ENCODE data around the gene TEAD1.

TEAD1 gene

DNA sequence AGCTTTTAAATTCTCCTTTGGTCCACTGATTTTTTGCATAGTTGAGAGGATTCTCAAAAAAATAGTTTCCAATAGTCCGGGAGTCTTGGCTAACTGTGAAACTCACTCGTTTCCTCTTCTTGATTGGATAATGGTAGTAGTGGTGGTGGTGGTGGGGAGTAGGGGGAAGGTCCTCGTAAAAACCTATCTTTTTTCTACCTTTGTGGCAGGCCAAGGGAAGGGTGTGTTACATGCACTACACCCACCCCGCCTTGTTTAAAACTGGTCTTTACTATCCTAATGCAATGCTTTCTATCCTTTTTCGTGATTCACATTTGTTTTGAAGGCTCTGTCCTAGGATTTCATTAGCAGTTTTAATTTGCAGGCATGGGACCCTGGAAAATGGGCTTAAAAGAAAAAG lies 4.8 kb downstream of the TEAD1 start:
- TF ChIP-seq FOXP2 (optimal IDR thresholded peaks at IDR 0.05; ENCODE audit: borderline replicate concordance, extremely low read depth, extremely low read length, insufficient read depth) = no peak

DNA sequence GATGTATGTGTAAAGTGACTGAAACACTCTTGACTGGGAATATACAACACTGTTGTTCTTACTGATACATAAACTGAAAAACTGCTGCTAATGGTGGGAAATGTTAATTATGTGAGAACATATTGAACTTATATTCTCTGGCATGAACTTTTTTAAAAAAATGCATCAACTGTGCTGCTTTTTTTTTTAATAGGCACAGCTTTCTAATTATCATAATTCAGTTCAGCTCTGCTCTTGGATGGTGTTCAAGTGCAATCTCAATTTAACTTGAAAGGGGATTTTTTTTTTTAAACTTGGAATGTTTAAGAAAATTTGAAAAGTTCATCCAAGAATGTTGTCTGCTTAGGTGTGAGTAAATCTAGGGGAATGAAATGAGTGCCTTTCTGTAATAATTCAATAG lies 5.2 kb downstream of the TEAD1 start:
- no peak for TF ChIP-seq SIN3A (IDR thresholded peaks at IDR 0.05; ENCODE audit: borderline replicate concordance, insufficient read depth, low read length)
- TF ChIP-seq FOXP2 (optimal IDR thresholded peaks at IDR 0.05; ENCODE audit: borderline replicate concordance, extremely low read depth, extremely low read length, insufficient read depth) = no peak
- TF ChIP-seq TAF1 (IDR thresholded peaks at IDR 0.05; ENCODE audit: borderline replicate concordance, insufficient read depth, low read length) = no peak
- no peak for TF ChIP-seq POLR2AphosphoS5 (IDR thresholded peaks at IDR 0.05; ENCODE audit: low read depth, low read length)
- TF ChIP-seq, protein P1, sequence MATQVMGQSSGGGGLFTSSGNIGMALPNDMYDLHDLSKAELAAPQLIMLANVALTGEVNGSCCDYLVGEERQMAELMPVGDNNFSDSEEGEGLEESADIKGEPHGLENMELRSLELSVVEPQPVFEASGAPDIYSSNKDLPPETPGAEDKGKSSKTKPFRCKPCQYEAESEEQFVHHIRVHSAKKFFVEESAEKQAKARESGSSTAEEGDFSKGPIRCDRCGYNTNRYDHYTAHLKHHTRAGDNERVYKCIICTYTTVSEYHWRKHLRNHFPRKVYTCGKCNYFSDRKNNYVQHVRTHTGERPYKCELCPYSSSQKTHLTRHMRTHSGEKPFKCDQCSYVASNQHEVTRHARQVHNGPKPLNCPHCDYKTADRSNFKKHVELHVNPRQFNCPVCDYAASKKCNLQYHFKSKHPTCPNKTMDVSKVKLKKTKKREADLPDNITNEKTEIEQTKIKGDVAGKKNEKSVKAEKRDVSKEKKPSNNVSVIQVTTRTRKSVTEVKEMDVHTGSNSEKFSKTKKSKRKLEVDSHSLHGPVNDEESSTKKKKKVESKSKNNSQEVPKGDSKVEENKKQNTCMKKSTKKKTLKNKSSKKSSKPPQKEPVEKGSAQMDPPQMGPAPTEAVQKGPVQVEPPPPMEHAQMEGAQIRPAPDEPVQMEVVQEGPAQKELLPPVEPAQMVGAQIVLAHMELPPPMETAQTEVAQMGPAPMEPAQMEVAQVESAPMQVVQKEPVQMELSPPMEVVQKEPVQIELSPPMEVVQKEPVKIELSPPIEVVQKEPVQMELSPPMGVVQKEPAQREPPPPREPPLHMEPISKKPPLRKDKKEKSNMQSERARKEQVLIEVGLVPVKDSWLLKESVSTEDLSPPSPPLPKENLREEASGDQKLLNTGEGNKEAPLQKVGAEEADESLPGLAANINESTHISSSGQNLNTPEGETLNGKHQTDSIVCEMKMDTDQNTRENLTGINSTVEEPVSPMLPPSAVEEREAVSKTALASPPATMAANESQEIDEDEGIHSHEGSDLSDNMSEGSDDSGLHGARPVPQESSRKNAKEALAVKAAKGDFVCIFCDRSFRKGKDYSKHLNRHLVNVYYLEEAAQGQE (IDR thresholded peaks at IDR 0.05; ENCODE audit: insufficient read depth in 1 of 2, low read depth in 2 of 2, low read length in 2 of 2) = no peak

DNA sequence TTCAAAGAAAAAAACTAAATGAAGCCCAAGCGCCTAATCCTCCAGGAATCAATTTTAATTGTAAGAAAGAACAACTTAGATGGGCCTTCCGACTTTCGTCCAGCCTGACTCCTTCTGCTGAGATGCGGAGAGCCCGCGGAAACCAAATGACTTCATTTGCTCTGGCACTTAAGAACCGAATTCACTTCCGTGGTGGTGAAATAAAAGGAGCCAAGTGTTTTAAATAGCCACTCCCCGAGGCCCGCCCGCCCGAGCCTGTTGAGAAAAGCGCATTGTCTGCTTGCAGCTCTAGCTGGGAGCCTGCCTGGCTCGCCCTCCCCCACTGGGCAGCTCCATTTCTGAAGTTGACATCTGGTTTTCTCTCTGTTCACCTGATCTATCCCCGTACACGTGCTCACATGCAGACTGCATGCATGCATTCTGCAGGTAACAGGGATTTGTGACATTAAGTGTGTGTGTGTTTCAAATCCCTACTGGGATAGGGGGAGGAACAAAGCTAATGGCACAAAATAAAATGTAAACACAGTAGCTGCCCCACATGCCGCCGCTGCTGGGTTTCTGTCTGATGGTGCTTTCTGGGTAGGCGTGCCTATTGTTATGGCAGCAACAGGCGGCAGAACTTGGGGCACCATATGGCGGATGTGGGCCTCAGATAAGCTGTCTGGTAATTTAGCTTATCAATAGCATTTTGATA lies 6.2 kb downstream of the TEAD1 start:
- TF ChIP-seq SIN3A (IDR thresholded peaks at IDR 0.05; ENCODE audit: borderline replicate concordance, insufficient read depth, low read length) (no peak), FOXP2 (optimal IDR thresholded peaks at IDR 0.05; ENCODE audit: borderline replicate concordance, extremely low read depth, extremely low read length, insufficient read depth) (no peak), TAF1 (IDR thresholded peaks at IDR 0.05; ENCODE audit: borderline replicate concordance, insufficient read depth, low read length) (no peak), POLR2AphosphoS5 (IDR thresholded peaks at IDR 0.05; ENCODE audit: low read depth, low read length) (no peak)
- TF ChIP-seq, protein P1 (IDR thresholded peaks at IDR 0.05; ENCODE audit: insufficient read depth in 1 of 2, low read depth in 2 of 2, low read length in 2 of 2) = no peak

DNA sequence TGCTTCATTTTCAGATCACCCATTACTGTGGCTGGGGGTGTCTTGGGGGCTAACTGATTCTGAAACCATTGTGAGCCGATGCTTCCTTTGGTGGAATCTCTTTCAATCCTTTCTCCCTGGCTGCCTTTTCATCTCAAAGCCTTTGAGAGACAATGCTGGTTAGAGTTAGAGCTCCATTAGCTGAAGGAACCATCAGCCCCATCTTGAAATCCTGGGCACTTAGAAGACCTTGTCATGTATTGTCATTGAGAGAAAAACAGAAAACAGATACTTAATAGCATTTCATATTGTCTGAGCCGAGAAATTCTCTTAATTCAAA lies 6.7 kb downstream of the TEAD1 start:
- no peak for TF ChIP-seq TAF1 (IDR thresholded peaks at IDR 0.05; ENCODE audit: borderline replicate concordance, insufficient read depth, low read length)
- TF ChIP-seq, protein P1 (IDR thresholded peaks at IDR 0.05; ENCODE audit: insufficient read depth in 1 of 2, low read depth in 2 of 2, low read length in 2 of 2) = no peak
- no peak for TF ChIP-seq SIN3A (IDR thresholded peaks at IDR 0.05; ENCODE audit: borderline replicate concordance, insufficient read depth, low read length)
- TF ChIP-seq POLR2AphosphoS5 (IDR thresholded peaks at IDR 0.05; ENCODE audit: low read depth, low read length) = no peak
- TF ChIP-seq FOXP2 (optimal IDR thresholded peaks at IDR 0.05; ENCODE audit: borderline replicate concordance, extremely low read depth, extremely low read length, insufficient read depth) = no peak

DNA sequence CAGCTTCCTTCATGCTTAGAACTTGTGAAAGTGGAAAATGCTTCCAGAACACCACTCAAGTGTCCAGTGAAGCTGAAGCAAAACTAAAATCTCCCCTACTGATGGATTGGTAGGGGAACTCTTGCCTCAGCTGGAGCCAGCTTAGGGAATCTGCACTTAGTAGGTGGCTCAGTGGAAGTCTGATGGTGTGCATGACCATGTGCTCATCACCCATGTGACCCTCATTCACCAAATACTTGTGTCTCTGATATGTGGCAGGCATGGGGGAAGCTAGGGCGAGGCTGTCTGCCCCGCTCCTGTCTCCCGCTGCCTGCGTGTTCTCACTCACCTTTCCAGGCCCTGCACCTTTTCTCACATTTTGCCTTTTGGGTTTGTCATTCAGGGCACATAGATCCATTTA lies 7.2 kb downstream of the TEAD1 start:
- TF ChIP-seq SIN3A (IDR thresholded peaks at IDR 0.05; ENCODE audit: borderline replicate concordance, insufficient read depth, low read length) (no peak), TAF1 (IDR thresholded peaks at IDR 0.05; ENCODE audit: borderline replicate concordance, insufficient read depth, low read length) (no peak)

DNA sequence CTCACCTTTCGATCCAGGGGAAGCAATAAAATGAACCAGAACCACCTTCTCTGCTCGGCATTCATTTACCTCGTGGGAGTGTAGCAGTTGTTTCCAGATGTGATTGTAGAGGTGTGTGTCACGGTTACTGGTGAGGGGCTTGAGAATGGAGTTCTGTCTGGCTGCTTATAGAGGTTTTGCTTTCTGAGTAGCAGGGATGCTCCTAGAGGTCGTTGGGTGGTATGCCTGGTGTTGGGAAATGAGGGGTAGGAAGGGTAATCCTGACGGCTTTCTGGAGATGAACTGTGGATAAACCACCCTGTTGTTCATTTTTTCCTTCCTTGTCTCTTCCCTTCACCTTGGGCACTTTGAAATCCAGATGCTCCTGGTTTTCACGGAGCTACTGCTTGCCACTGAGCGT lies 8.1 kb downstream of the TEAD1 start:
- TF ChIP-seq POLR2AphosphoS5 (IDR thresholded peaks at IDR 0.05; ENCODE audit: low read depth, low read length) = no peak
- TF ChIP-seq SIN3A (IDR thresholded peaks at IDR 0.05; ENCODE audit: borderline replicate concordance, insufficient read depth, low read length) = no peak
- TF ChIP-seq TAF1 (IDR thresholded peaks at IDR 0.05; ENCODE audit: borderline replicate concordance, insufficient read depth, low read length) = no peak
- TF ChIP-seq, protein P1 (IDR thresholded peaks at IDR 0.05; ENCODE audit: insufficient read depth in 1 of 2, low read depth in 2 of 2, low read length in 2 of 2) = no peak
- TF ChIP-seq FOXP2 (optimal IDR thresholded peaks at IDR 0.05; ENCODE audit: borderline replicate concordance, extremely low read depth, extremely low read length, insufficient read depth) = no peak
